HG03039 (cell line): ENCODE results near the gene PYGO1.
"Not testable (repeated sequence)": the region's sequence is repeated elsewhere in the genome, so short reads cannot be mapped to it uniquely, and the experiment has no call there.

Experiments used
- ATAC-seq: cut with Tn5 transposase; IDR thresholded peaks from one replicate; pipeline ENCODE4 v1.9.1; 2021; ENCODE audit warnings: mild to moderate bottlenecking, moderate library complexity; ENCODE audit not compliant: unreplicated experiment

Gene PYGO1

DNA sequence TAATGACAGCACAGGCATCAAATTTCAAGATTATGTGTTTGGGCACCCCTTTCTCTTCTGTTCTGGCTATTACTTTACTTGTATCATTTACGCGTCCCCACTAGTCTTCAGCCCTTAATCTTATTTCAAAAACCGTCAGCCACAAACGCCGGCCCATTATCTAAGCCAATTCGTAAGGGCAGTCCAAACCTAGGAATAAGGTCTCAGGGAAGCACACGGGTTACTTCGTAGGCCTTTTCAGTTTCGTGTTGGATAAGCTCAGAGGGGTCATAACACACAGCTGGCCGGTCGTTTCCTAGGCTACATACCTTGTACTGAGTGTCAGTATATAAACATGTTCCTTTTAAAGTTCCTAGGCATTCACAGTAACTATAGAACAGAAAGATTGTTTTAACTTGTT lies 75.0 kb downstream of the PYGO1 start:
- ATAC-seq: no peak

DNA sequence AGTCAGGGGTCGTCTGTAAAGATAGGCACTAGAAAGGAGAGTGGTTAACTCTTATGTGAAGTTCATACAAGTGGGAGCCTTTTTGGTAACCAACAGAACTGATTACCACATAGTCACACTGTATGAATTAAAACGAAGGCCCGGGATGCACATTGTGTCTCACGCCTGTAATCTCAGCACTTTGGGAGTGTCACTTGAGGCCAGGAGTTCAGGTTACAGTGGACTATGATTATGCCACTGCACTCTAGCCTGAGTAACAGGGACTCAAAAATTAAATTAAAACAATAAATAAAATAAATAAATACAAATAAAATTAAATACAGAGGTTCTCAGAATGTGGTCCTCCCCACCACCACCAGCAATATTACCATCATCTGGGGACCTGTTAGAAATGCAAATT lies 80.6 kb downstream of the PYGO1 start:
- no peak for ATAC-seq

DNA sequence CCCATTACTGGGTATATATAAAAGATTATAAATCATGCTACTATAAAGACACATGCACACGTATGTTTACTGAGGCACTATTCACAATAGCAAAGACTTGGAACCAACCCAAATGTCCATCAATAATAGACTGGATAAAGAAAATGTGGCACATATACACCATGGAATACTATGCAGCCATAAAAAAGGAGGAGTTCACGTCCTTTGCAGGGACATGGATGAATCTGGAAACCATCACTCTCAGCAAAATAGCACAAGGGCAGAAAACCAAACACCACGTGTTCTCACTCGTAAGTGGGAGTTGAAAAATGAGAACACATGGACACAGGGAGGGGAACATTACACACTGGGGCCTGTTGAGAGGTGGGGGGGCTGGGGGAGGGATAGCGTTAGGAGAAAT lies 82.7 kb downstream of the PYGO1 start:
- not testable (repeated sequence) for ATAC-seq

DNA sequence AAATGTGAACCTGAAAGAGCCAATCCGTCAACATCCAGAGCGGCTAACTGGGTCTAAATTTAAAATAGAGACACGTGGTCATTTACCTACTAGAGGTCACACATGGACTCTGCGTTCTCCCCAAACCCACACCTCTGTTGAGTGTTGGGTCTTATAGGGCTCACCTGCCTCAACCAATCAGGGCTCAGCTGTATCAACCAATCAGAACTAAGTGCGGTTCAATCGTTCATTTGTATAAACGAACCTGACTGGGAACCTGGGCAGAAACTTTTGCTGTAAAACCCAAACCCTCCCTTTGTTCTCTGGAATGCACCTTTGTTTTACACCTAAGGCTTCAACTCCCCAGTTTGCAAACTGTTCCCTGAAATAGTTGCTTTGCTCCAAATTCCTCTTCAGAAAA lies 89.0 kb downstream of the PYGO1 start:
- ATAC-seq: no peak

DNA sequence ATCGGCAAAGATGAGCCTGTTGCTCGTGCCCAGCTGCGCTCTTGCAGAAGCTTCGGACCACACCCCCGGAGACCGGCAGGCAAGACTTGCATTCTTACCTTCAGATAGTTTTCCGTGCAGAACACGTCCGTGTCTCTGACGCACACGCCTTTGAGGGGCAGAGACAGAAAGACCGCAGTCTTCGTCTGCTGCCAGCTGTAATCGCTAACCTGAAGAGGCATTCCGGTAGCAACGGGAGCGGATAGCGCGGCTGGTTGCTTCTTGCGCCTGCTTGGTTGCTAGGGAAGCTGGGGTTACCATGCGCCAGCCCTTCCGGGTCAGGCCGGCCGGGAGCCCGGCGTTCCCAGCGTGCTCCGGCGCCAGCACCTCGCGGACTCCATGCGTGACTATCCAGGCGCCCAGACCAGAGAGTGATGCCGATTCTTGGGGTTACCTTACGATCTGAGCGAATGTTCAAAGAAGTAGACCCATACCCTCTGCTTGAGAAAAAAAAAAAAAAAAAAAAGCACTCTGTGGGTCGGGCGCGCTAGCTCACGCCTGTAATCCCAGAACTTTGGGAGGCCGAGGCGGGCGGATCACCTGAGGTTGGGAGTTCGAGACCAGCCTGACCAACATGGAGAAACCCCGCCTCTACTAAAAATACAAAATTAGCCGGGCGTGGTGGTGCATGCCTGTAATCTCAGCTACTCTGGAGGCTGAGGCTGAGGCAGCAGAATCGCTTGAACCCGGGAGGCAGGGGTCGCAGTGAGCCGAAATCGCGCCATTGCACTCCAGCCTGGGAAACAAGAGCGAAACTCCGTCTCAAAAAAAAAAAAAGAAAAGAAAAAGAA lies 89.8 kb downstream of the PYGO1 start:
- ATAC-seq: peak; percentile 98

DNA sequence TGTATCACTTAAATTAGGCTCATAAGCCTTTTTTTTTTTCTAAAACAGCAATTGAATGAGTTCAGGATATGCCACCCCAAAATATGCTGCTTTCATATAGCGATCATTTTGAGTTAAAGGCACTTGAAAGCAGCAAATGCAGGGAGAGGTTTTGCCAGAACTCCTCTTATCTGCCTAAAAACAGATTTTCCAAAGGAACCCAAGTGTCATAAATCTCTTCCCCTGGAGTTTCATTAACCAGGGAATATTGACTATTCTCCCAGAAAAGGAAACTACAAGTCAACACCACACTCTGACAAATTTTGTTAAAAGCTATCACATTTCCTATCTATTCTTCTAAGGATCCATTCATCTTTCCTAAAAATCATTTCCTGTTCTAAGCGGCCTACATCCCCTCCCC lies 91.4 kb downstream of the PYGO1 start:
- ATAC-seq: no peak

DNA sequence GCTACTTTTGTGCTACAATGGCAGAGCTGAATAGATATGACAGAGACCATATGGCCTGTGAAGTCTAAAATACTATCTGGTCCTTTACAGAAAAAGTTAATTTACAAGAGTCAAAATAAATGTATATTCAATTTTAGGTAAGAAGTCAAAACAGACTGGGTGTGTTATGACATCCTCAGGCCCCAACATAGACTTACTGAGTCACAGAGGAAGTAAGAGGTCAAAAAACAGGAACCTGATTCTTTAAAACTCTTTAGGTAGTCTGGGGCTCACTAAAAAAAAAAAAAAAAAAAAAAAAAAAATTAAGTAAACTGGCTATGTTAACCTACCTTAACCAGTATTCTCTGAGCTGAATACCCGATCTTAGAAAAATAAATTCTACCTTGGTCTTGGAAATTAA lies 93.2 kb downstream of the PYGO1 start:
- ATAC-seq: no peak

DNA sequence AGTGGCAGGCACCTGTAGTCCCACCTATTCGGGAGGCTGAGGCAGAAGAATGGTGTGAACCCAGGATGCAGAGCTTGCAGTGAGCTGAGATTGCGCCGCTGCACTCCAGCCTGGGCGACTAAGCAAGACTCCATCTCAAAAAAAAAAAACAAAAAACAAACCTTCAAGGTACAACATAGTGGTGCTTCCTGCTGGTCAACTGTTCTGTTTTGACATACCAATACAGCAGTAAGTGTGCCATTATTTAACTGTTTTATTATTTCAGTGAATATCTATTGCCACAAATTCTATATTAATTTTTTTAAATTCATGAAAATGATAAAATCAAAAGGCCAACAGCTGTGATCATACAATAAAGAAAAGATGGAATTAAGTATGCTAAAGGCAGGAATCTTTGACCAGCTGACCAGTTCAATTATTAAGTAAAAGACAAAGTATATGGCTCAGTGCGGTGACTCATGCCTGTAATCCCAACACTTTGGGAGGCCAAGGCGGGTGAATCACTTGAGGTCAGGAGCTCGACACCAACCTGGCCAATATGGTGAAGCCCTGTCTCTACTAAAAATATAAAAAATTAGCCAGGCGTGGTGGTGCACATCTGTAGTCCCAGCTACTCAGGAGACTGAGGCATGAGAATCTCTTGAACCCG lies 99.1 kb downstream of the PYGO1 start:
- not testable (repeated sequence) for ATAC-seq
